Spinal cord (tissue), 10 donors: Measurements from ENCODE around the gene CTU2. TPM values are rescaled to one million over a fixed set of nuclear protein-coding genes. Genes with fewer than 3 reads are reported as not detected.

Experiments
- DNase-seq, 6 donors: peaks; one replicate each; pipeline versions ENCODE4 v3.0.0 to v3.0.0-alpha.2; 2013 to 2015; ENCODE audit warnings: low spot score in 6 of 6, low read depth in 4 of 6
- H3K27ac ChIP-seq: one replicate; pipeline ENCODE4 v1.5.1; 2013; ENCODE audit warnings: low read depth, low read length, control low read depth
- H3K27me3 ChIP-seq: one replicate; pipeline ENCODE4 v1.6.1; 2013; ENCODE audit warnings: low read length; ENCODE audit not compliant: control insufficient read depth, insufficient read depth
- H3K36me3 ChIP-seq: one replicate; pipeline ENCODE4 v1.6.1; 2013; ENCODE audit warnings: low read length; ENCODE audit not compliant: control insufficient read depth, insufficient read depth
- H3K4me1 ChIP-seq: one replicate; pipeline ENCODE4 v1.6.1; 2013; ENCODE audit warnings: low read length; ENCODE audit not compliant: control insufficient read depth, insufficient read depth
- H3K4me3 ChIP-seq: one replicate; pipeline ENCODE4 v1.5.1; 2013; ENCODE audit warnings: low read depth, low read length, control low read depth
- H3K9me3 ChIP-seq: one replicate; pipeline ENCODE4 v1.6.1; 2013; ENCODE audit warnings: low read length; ENCODE audit not compliant: control insufficient read depth, insufficient read depth
- WGBS: methylation state at CpG from one replicate; pipeline ENCODE4 v1.1.5; 2013; ENCODE audit warnings: missing lambda C conversion rate; ENCODE audit not compliant: insufficient coverage; 5-methylcytosine and 5-hydroxymethylcytosine counted together
- polyA plus RNA-seq, 2 donors: library from polyadenylated mRNA; unstranded; fragments of 120-200 nt; gene quantifications; one replicate each; pipeline ENCODE4 v1.2.1, GENCODE V29; 2013; ENCODE audit not compliant: insufficient read length in 2 of 2
- total RNA-seq, 2 donors: library from RNA; depleted of rRNA in 1 of 2; stranded (reverse); fragments of 120-200 nt in 1 of 2; fragments of >200 nt in 1 of 2; gene quantifications; one replicate each; pipeline versions ENCODE4 v1.2.3 to v1.2.4, GENCODE V29; 2013 to 2014
- donor health status: healthy.

CTU2 gene
- total and polyA plus RNA-seq, 4 donors: 8.6 to 25.8 (median 20.0) TPM

DNA sequence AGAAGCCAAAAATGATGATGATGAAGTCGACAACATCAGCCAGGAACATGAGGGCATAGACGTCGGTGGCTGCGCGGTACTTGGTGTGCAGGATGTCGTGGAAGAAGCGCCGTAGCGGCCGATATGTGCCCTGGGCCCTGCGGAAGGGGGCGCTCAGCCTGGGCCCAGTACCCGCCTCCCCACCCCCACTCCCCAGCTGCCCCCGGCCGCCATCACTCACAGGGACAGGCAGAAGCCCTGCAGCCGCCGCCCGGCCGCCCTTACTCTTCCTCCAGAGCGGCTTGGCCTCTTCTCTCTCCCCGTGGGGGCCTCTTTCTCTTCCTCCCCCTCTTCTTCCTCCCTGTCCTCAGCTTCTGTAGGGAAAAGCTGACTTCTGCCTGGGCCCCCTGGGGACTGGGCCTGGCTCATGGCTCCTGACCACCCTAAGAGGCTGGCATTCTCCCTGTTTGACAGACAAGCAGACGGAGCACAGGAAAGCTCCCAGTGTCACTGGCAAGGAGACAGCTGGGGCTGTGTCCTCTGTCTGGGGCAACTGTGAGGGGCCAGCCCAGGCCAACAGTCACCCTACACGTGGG, 14.2 kb downstream of the CTU2 start:
- Histone ChIP-seq H3K27me3 (no peaks in the 10 kb centered on the region), H3K9me3 (no peaks in the 10 kb centered on the region), H3K36me3 (peaks cover 90% of the 10 kb centered on the region), H3K27ac (no peak overlapping the region), H3K4me1 (peaks cover 21% of the 10 kb centered on the region), H3K4me3 (no peak overlapping the region)
- WGBS: 89% methylated on average over 9 of the region's 23 CpGs
- no peak for DNase-seq

DNA sequence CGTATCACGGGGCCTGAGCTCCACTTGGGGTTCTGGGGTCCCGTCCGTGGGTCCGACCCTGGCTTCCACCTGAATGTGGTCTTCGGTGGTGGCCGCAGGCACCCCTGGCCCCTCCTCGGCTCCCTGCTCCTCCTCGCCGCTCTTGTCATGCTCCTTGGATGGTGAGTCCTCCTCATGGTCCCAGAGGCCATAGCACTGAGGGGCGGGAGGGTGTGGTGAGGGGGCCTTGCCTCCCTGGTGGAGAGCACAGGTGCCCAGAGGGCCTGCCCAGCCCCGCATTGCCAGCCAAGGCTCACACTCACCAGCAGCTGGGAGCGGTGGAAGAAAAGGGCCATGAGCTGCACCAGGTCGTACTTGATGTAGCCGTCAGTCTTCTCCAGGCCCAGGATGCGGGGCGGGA, 14.9 kb downstream of the CTU2 start:
- peaks cover 21% of the 10 kb centered on the region for H3K4me1 ChIP-seq
- H3K36me3 ChIP-seq: peaks cover 89% of the 10 kb centered on the region
- no peaks in the 10 kb centered on the region for H3K27me3 ChIP-seq
- no peak overlapping the region for H3K27ac ChIP-seq
- DNase-seq: no peak
- no peak overlapping the region for H3K4me3 ChIP-seq
- H3K9me3 ChIP-seq: no peaks in the 10 kb centered on the region
- 95% methylated on average over 17 of the region's 17 CpGs for WGBS

GRCh38 chr16:88721815-88722755, 15.8 kb downstream of the CTU2 start:
- Histone ChIP-seq H3K27me3 (no peaks in the 10 kb centered on the region), H3K36me3 (peaks cover 87% of the 10 kb centered on the region), H3K27ac (no peak overlapping the region), H3K9me3 (no peaks in the 10 kb centered on the region), H3K4me3 (no peak overlapping the region), H3K4me1 (peaks cover 21% of the 10 kb centered on the region)
- WGBS: 92% methylated on average over 61 of the region's 61 CpGs
- no peak for DNase-seq

DNA sequence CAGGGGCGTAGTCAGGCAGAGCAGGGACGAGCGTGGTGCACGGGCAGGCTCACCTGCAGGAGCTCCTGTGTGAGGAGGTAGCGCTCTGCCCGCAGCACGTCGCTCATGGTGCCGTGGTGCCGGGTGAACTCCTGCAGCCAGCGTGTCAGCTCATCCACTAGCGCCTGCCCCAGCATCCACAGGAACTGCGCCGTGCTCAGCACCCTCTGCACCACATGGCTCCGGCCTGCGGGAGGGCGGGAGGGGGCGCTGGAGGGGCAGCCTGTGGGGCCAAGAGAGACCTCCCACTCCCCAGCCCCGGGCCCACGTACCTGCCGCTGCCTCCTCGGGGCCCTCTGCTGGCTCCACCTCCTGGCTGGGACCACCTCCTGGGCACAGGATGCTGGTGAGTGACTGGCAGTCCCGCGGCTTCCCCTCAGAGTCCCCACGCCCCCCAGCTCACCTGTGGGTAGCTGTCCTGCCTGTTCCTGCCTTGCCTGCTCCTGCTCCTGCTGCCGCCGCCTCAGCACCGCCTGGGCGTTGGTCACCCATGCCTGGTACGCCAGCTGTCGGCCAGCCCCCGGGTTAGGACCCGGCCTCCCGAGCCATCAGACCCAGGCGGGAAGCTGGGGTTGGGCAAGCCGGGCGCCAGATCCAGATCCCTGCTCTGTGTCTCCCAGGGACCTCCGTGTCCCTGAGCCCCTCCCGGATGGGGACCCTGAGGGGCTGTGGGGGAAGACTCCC, 16.6 kb downstream of the CTU2 start:
- Histone ChIP-seq H3K4me1 (peaks cover 21% of the 10 kb centered on the region), H3K36me3 (peaks cover 91% of the 10 kb centered on the region), H3K27me3 (no peaks in the 10 kb centered on the region)

GRCh38 chr16:88723507-88723887, 17.2 kb downstream of the CTU2 start:
- 89% methylated on average over 7 of the region's 8 CpGs for WGBS
- Histone ChIP-seq H3K4me1 (peaks cover 17% of the 10 kb centered on the region), H3K27ac (no peak overlapping the region), H3K36me3 (peaks cover 87% of the 10 kb centered on the region), H3K27me3 (no peaks in the 10 kb centered on the region), H3K4me3 (no peak overlapping the region), H3K9me3 (no peaks in the 10 kb centered on the region)
- DNase-seq: no peak

More for the DNA sequence above, 16.6 kb downstream of the CTU2 start:
- no peak for DNase-seq
- H3K9me3 ChIP-seq: no peaks in the 10 kb centered on the region
- H3K4me3 ChIP-seq: no peak overlapping the region
- whole genome bisulfite sequencing: 88% methylated on average over 39 of the region's 39 CpGs
- no peak overlapping the region for H3K27ac ChIP-seq

DNA sequence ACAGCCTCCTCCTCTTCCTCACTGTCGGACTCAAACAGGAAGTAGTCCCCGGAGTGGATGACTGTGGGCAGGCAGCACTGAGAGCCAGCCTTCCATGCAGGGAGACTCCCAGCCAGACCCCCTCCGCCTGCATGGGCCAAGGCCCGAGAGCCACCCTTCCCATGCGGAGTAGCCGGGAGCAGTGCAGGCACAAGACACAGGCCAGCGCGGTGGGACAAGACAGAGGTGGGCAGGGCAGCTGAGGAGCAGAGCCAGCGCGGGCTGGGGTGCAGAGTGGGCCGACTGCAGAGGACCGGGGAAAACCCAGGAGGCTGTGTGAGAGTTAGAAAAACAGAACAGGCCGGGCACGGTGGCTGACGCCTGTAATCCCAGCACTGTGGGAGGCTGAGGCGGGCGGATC, 17.6 kb downstream of the CTU2 start:
- 89% methylated on average over 13 of the region's 17 CpGs for WGBS

DNA sequence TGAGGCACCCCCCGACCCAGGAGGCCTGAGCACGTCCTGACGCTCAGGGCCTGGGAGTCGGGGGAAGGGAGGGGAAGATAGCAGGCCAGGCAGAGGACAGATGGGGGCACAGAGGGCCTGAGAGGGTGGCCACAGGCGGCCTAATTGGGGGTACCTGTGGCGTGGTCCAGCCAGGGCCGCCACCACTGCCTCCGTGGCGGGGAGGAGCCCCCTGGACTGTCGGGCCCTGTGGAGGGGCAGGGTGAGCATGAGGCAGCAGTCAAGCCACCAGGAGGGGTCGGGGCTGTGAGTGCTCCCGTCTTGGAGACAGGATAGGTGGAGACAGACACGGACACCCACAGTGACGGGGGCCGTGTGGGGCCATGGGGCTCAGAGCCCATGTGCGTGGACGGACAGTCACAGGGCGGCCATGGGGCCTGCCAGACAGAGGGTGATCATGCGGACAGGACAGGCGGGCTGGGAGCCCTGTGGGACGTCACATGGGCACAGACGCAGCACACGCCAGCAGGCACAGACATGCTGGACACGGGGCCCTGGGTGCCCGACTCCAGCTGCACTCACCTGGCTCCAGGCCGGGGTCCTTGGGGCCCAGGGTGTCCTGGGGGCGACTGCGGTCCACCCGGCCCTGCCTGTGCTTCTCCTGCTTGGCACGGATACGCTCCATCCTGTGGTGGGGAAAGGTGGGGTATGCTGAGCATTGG, 18.7 kb downstream of the CTU2 start:
- no peaks in the 10 kb centered on the region for H3K27me3 ChIP-seq
- H3K4me1 ChIP-seq: peaks cover 2% of the 10 kb centered on the region
- H3K4me3 ChIP-seq: no peak overlapping the region
- no peak overlapping the region for H3K27ac ChIP-seq
- 82% methylated on average over 28 of the region's 31 CpGs for WGBS
- H3K9me3 ChIP-seq: no peaks in the 10 kb centered on the region
- peaks cover 74% of the 10 kb centered on the region for H3K36me3 ChIP-seq
- DNase-seq: no peak

More for the DNA sequence above, 17.6 kb downstream of the CTU2 start:
- Histone ChIP-seq H3K9me3 (no peaks in the 10 kb centered on the region), H3K27me3 (no peaks in the 10 kb centered on the region), H3K4me3 (no peak overlapping the region), H3K4me1 (peaks cover 13% of the 10 kb centered on the region), H3K27ac (no peak overlapping the region), H3K36me3 (peaks cover 84% of the 10 kb centered on the region)
- DNase-seq: no peak

- DNase-seq: no peak
- Histone ChIP-seq H3K27me3 (no peaks in the 10 kb centered on the region), H3K4me1 (no peaks in the 10 kb centered on the region), H3K36me3 (peaks cover 66% of the 10 kb centered on the region), H3K4me3 (no peak overlapping the region), H3K9me3 (no peaks in the 10 kb centered on the region), H3K27ac (no peak overlapping the region)
- WGBS: 74% methylated on average over 31 of the region's 32 CpGs
These were observed 19.5 kb downstream of the CTU2 start for GRCh38 chr16:88725609-88726407.

DNA sequence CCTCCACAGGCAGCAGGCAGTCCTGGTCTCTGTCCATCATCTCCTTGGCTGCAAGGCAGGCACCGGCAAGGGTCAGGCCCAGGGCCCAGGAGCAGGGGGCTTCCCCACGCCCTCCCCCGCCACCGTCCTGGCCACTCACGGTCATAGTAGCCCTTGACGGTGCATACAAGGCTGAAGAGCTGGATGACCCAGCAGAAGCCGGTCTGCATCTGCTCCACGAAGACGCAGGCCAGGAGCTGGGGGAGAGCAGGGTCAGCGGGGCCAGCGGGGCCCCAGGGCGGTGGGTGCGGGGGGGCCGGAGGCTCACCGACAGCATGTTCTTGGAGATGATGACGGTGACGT, 20.1 kb downstream of the CTU2 start:
- no peak for DNase-seq
- H3K9me3 ChIP-seq: no peaks in the 10 kb centered on the region
- WGBS: 78% methylated on average over 16 of the region's 17 CpGs
- H3K4me1 ChIP-seq: no peaks in the 10 kb centered on the region
- H3K27me3 ChIP-seq: no peaks in the 10 kb centered on the region
- H3K36me3 ChIP-seq: peaks cover 63% of the 10 kb centered on the region
- H3K4me3 ChIP-seq: no peak overlapping the region
- no peak overlapping the region for H3K27ac ChIP-seq
